IMR-90 (cell line): ENCODE results near the gene TRAF6. TPM values are rescaled to one million over a fixed set of nuclear protein-coding genes. Genes with fewer than 3 reads are reported as not detected.
A peak's percentile ranks its signal among the peaks of the same experiment; 100 is the strongest.

Source experiments
- ATAC-seq: fragments of 200-7000 bp; cut with Tn5 transposase; 2 replicates; pipeline ENCODE4 v1.9.1; 2020; ENCODE audit warnings: low read depth, mild to moderate bottlenecking, moderate library complexity
- BruUV-seq: library from RNA; stranded (reverse); fragments of 400-500 nt; replicated peaks from 2 replicates; lab custom pipeline; 2021; lab: Mats Ljungman, UMichigan
- CTCF ChIA-PET: fragments of 300-600 bp; formaldehyde crosslinking; extraction: SDS; loops from one replicate; lab custom pipeline; 2021; ENCODE audit warnings: antibody characterized with exemption; lab: Yijun Ruan, JAX
- POLR2A ChIA-PET: fragments of 300-600 bp; sonication (Branson Sonifier 250); formaldehyde crosslinking; loops from one replicate; lab custom pipeline; 2022; ENCODE audit warnings: antibody characterized with exemption; ENCODE audit not compliant: unreplicated experiment; lab: Charles Lee
- DNase-seq: peaks from one replicate; pipeline ENCODE4 v3.0.0; 2013
- H2AFZ ChIP-seq: replicated peaks from 2 replicates; pipeline ENCODE3; 2013; ENCODE audit warnings: low read length, mild to moderate bottlenecking; ENCODE audit not compliant: poor library complexity
- H2AK5ac ChIP-seq: 2 replicates; pipeline ENCODE4 v1.6.1; 2013; ENCODE audit warnings: low read depth, low read length, inconsistent platforms
- H2AK9ac ChIP-seq: replicated peaks from 2 replicates; pipeline ENCODE3; 2013; ENCODE audit warnings: mild to moderate bottlenecking, low read depth, low read length, moderate library complexity; ENCODE audit not compliant: poor library complexity
- H2BK120ac ChIP-seq: 2 replicates; pipeline ENCODE4 v1.6.1; 2013; ENCODE audit warnings: low read depth, low read length, inconsistent platforms
- H2BK15ac ChIP-seq: 3 replicates; pipeline ENCODE4 v1.6.1; 2013; ENCODE audit warnings: low read depth, low read length, inconsistent platforms
- H2BK20ac ChIP-seq: 2 replicates; pipeline ENCODE4 v1.6.1; 2013; ENCODE audit warnings: low read depth, mild to moderate bottlenecking, inconsistent platforms, low read length, moderate library complexity
- H2BK5ac ChIP-seq: 2 replicates; pipeline ENCODE4 v1.6.1; 2013; ENCODE audit warnings: mild to moderate bottlenecking, low read depth, low read length, inconsistent platforms; ENCODE audit not compliant: poor library complexity, severe bottlenecking
- H3K14ac ChIP-seq: replicated peaks from 2 replicates; pipeline ENCODE4 v1.6.1; 2013; ENCODE audit warnings: low read depth, low read length, inconsistent platforms
- H3K18ac ChIP-seq: 2 replicates; pipeline ENCODE4 v1.6.1; 2013; ENCODE audit warnings: low read depth, low read length, control low read depth
- H3K23ac ChIP-seq: 2 replicates; pipeline ENCODE4 v1.6.1; 2013; ENCODE audit warnings: low read depth, low read length, inconsistent platforms
- H3K27ac ChIP-seq: 2 replicates; pipeline ENCODE4 v1.5.1; 2013; ENCODE audit warnings: mild to moderate bottlenecking, control low read depth, low read length; ENCODE audit not compliant: insufficient read depth
- H3K27me3 ChIP-seq: 2 replicates; pipeline ENCODE4 v1.6.1; 2013; ENCODE audit warnings: low read length; ENCODE audit not compliant: control insufficient read depth, insufficient read depth
- H3K36me3 ChIP-seq: 2 replicates; pipeline ENCODE4 v1.6.1; 2013; ENCODE audit warnings: low read length, mixed read lengths; ENCODE audit not compliant: control insufficient read depth, insufficient read depth
- H3K4ac ChIP-seq: 2 replicates; pipeline ENCODE4 v1.6.1; 2013; ENCODE audit warnings: low read depth, low read length, inconsistent platforms
- H3K4me1 ChIP-seq: 2 replicates; pipeline ENCODE4 v1.6.1; 2013; ENCODE audit warnings: low read length, mixed read lengths; ENCODE audit not compliant: control insufficient read depth, insufficient read depth
- H3K4me2 ChIP-seq: 2 replicates; pipeline ENCODE4 v1.6.1; 2013; ENCODE audit warnings: low read depth, mild to moderate bottlenecking, control low read depth, low read length, moderate library complexity
- H3K4me3 ChIP-seq: 2 replicates; pipeline ENCODE4 v1.5.1; 2013; ENCODE audit warnings: low read depth, mild to moderate bottlenecking, control low read depth, low read length, moderate library complexity; ENCODE audit not compliant: insufficient read depth
- H3K56ac ChIP-seq: 2 replicates; pipeline ENCODE4 v1.6.1; 2013; ENCODE audit warnings: low read length, inconsistent platforms; ENCODE audit not compliant: insufficient read depth; ENCODE audit errors: extremely low read depth
- H3K79me1 ChIP-seq, 2 experiments: 2 replicates each; pipeline ENCODE4 v1.6.1; 2013; ENCODE audit warnings: low read length in 2 of 2, inconsistent platforms in 1 of 2, low read depth in 1 of 2
- H3K9ac ChIP-seq: 2 replicates; pipeline ENCODE4 v1.6.1; 2013; ENCODE audit warnings: low read depth, low read length, control low read depth
- H3K9me1 ChIP-seq: 2 replicates; pipeline ENCODE4 v1.6.1; 2013; ENCODE audit warnings: low read length, inconsistent platforms; ENCODE audit not compliant: insufficient read depth
- H3K9me3 ChIP-seq: 2 replicates; pipeline ENCODE4 v1.6.1; 2013; ENCODE audit warnings: low read length; ENCODE audit not compliant: control insufficient read depth, insufficient read depth
- H4K20me1 ChIP-seq: 2 replicates; pipeline ENCODE4 v1.6.1; 2013; ENCODE audit warnings: low read length, inconsistent platforms; ENCODE audit not compliant: insufficient read depth
- H4K5ac ChIP-seq: 2 replicates; pipeline ENCODE4 v1.6.1; 2013; ENCODE audit warnings: mild to moderate bottlenecking, low read depth, low read length, control low read depth
- H4K8ac ChIP-seq, 2 experiments: 2 replicates each; pipeline ENCODE4 v1.6.1; 2013; ENCODE audit warnings: low read depth in 2 of 2, low read length in 2 of 2, control low read depth in 1 of 2, inconsistent platforms in 1 of 2
- H4K91ac ChIP-seq: 2 replicates; pipeline ENCODE4 v1.6.1; 2013; ENCODE audit warnings: low read depth, low read length, inconsistent platforms; ENCODE audit not compliant: insufficient read depth
- CHD1 ChIP-seq: IDR thresholded peaks from 2 replicates; pipeline ENCODE4 v1.6.1; 2012; ENCODE audit warnings: low read depth, low read length, improper control_type of control experiment
- CTCF ChIP-seq: conservative IDR thresholded peaks from 2 replicates; pipeline ENCODE4 v1.5.1; 2012; ENCODE audit warnings: mild to moderate bottlenecking, low read depth, low read length, improper control_type of control experiment
- FOS ChIP-seq: fragments of 150-350 bp; IDR thresholded peaks from 2 replicates; pipeline ENCODE4 v1.6.1; 2016; ENCODE audit warnings: low read depth, low read length
- MAZ ChIP-seq: IDR thresholded peaks from 2 replicates; pipeline ENCODE4 v1.6.1; 2012; ENCODE audit warnings: low read depth, mild to moderate bottlenecking, low read length, improper control_type of control experiment, moderate library complexity, borderline replicate concordance
- POLR2A ChIP-seq: IDR thresholded peaks from 2 replicates; pipeline ENCODE4 v1.6.1; 2012; ENCODE audit warnings: mild to moderate bottlenecking, low read depth, low read length
- RAD21 ChIP-seq: IDR thresholded peaks from 2 replicates; pipeline ENCODE4 v1.6.1; 2012; ENCODE audit warnings: low read length, improper control_type of control experiment
- RCOR1 ChIP-seq: IDR thresholded peaks from 2 replicates; pipeline ENCODE4 v1.6.1; 2012; ENCODE audit warnings: mild to moderate bottlenecking, low read length, improper control_type of control experiment; ENCODE audit not compliant: insufficient replicate concordance
- RFX5 ChIP-seq: IDR thresholded peaks from 2 replicates; pipeline ENCODE4 v1.8.0; 2012; ENCODE audit warnings: low read depth, mild to moderate bottlenecking, low read length, moderate library complexity
- SMC3 ChIP-seq: fragments of 150-350 bp; IDR thresholded peaks from 2 replicates; pipeline ENCODE4 v1.6.1; 2016; ENCODE audit warnings: low read depth, mild to moderate bottlenecking, antibody characterized with exemption, low read length, moderate library complexity
- WGBS, 2 experiments: methylation state at CpG; one replicate each; pipeline versions ENCODE4 v1.1.5 to v1.1.7; 2013; ENCODE audit warnings: missing lambda C conversion rate in 2 of 2; ENCODE audit not compliant: insufficient read length in 1 of 2; ENCODE audit errors: extremely low coverage in 2 of 2; 5-methylcytosine and 5-hydroxymethylcytosine counted together
- dilution Hi-C: fragments of 300-500 bp; cut with HindIII; formaldehyde crosslinking; loops from one replicate; pipeline ENCODE4 v1.14.3; 2018; ENCODE audit warnings: low sequenced_read_pairs; ENCODE audit not compliant: unreplicated experiment
- in situ Hi-C: fragments of 300-500 bp; cut with MboI; formaldehyde crosslinking; loops from 3 replicates; pipeline ENCODE4 v1.14.3; 2019; ENCODE audit warnings: low sequenced_read_pairs, inconsistent platforms, mixed read lengths
- intact Hi-C: fragments of 100-400 bp; cut with micrococcal nuclease; formaldehyde crosslinking; loops from 2 replicates; pipeline ENCODE4 v1.10.0; 2022
- polyA plus RNA-seq, 3 experiments: library from polyadenylated mRNA; depleted of rRNA; stranded (reverse); fragments of >200 nt; gene quantifications; 2 replicates each; pipeline ENCODE4 v1.2.3, GENCODE V29; 2012; ENCODE audit warnings: low replicate concordance in 1 of 3
- total RNA-seq: library from RNA; depleted of rRNA; stranded (reverse); fragments of >200 nt; gene quantifications from 2 replicates; pipeline ENCODE4 v1.2.3, GENCODE V29; 2012

Gene TRAF6
- total and polyA plus RNA-seq, 2 of the 4 experiments (the other 2 are of a cell fraction) = 6.0 to 17.6 TPM

- Histone ChIP-seq H2AFZ (no peak overlapping the region), H3K9ac (no peak overlapping the region), H2BK120ac (peak overlapping the region; percentile 14; the same call in 1 of the 2 replicates), H3K4me2 (no peak overlapping the region), H2BK5ac (no peak overlapping the region), H3K36me3 (no peaks in the 10 kb centered on the region; the same call in 1 of the 2 replicates), H3K4me1 (peaks cover 16% of the 10 kb centered on the region), H3K14ac (no peak overlapping the region), H3K79me1 (no peaks in the 10 kb centered on the region), H4K91ac (no peak overlapping the region), H2BK20ac (no peak overlapping the region), H4K20me1 (no peaks in the 10 kb centered on the region), H3K9me1 (peaks cover 14% of the 10 kb centered on the region), H3K18ac (no peak overlapping the region), H2AK9ac (no peak overlapping the region), H3K56ac (no peak overlapping the region), H3K4ac (0 out of 2 replicates have a peak overlapping the region, but pooled peaks have one; percentile 2), H3K9me3 (no peaks in the 10 kb centered on the region), H4K5ac (no peak overlapping the region), H2AK5ac (no peak overlapping the region), H4K8ac (no peak overlapping the region), H3K27ac (no peak overlapping the region), H3K27me3 (no peaks in the 10 kb centered on the region), H3K23ac (no peak overlapping the region), H2BK15ac (no peak overlapping the region), H3K4me3 (no peak overlapping the region)
- intact Hi-C loops = no loop called here
- dilution Hi-C loops = no loop called here
- no TSS peak for BruUV-seq
- WGBS, 2 experiments = 71% methylated on average over 4 of the region's 8 CpGs; no CpG with 5 or more reads in 1 of the 2 experiments
- ChIA-PET POLR2A (no interaction called here), CTCF (interaction anchor here (1.1 kb wide), 1 partner anchor 27 kb away, joined by 3 read pairs; no protein-coding TSS in a partner anchor)
- TF ChIP-seq SMC3 (no peak), CHD1 (no peak), RCOR1 (no peak), CTCF (no peak), POLR2A (no peak), RAD21 (no peak), RFX5 (no peak), MAZ (no peak), FOS (no peak)
- DNase-seq (no peak), ATAC-seq (no peak)
- in situ Hi-C loops = no loop called here
These were observed 62.1 kb downstream of the TRAF6 start for GRCh38 chr11:36447947-36448346.
